22Rv1 (cell line): ENCODE results near the gene KLHDC8A.
"Not testable (repeated sequence)": the region's sequence is repeated elsewhere in the genome, so short reads cannot be mapped to it uniquely, and the experiment has no call there.

ENCODE experiments used
- H3K27ac ChIP-seq: fragments of 450-650 bp; 2 replicates; pipeline ENCODE4 v1.5.1; 2017
- CTCF ChIP-seq: fragments of 450-650 bp; IDR thresholded peaks from 2 replicates; pipeline ENCODE4 v1.5.1; 2017; ENCODE audit warnings: mild to moderate bottlenecking
- ZFX ChIP-seq: fragments of 450-650 bp; IDR thresholded peaks from 2 replicates; pipeline ENCODE4 v1.6.1; 2017; ENCODE audit warnings: antibody characterized with exemption, borderline replicate concordance

KLHDC8A gene

GRCh38 chr1:205368478-205368877 lies 11.8 kb upstream of the KLHDC8A start:
- H3K27ac ChIP-seq = no peak overlapping the region

GRCh38 chr1:205365945-205366463 lies 9.3 kb upstream of the KLHDC8A start:
- peak overlapping the region; percentile 27; the same call in 1 of the 2 replicates for H3K27ac ChIP-seq
- TF ChIP-seq CTCF = no peak
- no peak for TF ChIP-seq ZFX

More at GRCh38 chr1:205368478-205368877, 11.8 kb upstream of the KLHDC8A start:
- no peak for TF ChIP-seq ZFX
- TF ChIP-seq CTCF = no peak

DNA sequence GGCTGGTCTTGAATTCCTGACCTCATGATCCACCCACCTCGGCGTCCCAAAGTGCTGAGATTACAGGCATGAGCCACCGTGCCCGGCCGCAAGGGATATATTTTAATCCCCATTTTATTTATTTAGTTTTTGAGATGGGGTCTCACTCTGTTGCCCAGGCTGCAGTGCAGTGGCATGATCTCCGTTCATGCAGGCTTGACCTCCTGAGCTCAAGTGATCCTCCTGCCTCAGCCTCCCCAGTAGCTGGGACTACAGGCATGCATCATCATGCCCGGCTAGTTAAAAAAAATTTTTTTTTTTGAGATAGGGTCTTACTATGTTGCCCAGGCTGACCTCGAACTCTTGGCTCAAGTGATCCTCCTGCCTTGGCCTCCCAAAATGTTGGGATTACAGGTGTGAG lies 8.4 kb upstream of the KLHDC8A start:
- H3K27ac ChIP-seq = not testable (repeated sequence)

- H3K27ac ChIP-seq = no peak overlapping the region
- TF ChIP-seq CTCF (no peak), ZFX (no peak)
These were observed 4.2 kb upstream of the KLHDC8A start for GRCh38 chr1:205360891-205361290.

DNA sequence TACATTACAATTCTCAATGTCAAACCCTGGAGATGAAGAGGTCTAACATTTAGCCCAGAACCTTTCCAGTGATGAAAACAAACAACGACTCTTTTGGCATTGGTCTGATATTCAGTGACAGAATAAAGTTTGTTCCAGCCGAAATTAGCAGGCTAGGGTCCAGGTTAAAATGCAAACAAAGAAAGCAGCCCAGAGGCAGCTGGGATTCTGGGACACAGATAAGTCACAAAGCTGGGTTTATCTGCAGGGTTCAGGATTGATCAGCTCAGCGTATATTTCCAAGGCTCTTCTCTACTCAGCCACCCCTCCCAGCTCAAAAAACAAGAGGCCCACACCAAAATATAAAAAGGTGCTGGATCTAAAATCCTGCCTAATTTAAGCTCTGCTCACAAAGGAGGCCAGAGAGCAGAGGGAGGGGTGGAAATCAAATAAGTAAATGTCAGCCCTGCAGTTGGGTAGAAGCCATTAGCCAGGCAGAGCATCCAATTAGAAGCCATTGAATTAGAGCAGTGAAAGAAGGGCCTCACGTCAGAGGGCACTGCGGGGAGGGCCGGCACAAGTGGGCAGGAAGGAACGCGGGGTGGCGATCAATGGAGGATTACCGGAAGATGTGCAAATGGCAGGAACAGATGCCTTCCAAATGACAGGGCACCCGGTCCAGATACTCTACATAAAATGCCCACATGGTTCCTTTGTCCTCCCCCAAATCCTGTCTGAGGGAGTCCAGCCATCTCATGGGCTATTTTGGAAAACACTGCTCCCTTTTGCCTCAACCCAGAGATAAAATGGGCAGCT lies 3.2 kb upstream of the KLHDC8A start:
- H3K27ac ChIP-seq = no peak overlapping the region
- TF ChIP-seq CTCF (no peak), ZFX (no peak)

DNA sequence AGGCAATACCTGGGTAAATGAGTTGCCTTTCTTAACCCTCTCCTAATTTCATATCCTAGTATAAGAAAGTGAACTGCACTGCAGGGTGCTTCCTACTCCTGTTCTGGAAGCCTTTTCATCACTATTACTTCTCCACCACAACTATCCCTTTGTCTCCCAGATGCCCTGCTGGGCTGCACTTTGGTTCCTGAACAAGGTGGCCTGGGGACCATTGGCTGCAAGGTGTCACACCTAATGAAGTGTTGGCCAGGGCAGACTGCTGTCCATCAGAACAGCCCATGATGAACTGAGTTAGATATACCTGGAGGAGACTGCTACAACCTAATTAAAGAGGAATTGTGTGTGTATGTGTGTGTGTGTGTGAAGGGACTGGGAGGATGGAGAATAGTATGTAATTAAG lies 1.9 kb upstream of the KLHDC8A start:
- TF ChIP-seq CTCF = no peak
- no peak for TF ChIP-seq ZFX

GRCh38 chr1:205357567-205357966 lies 845 bp upstream of the KLHDC8A start:
- H3K27ac ChIP-seq = no peak overlapping the region

More for the DNA sequence above, 1.9 kb upstream of the KLHDC8A start:
- no peak overlapping the region for H3K27ac ChIP-seq

More at GRCh38 chr1:205357567-205357966, 845 bp upstream of the KLHDC8A start:
- no peak for TF ChIP-seq CTCF
- no peak for TF ChIP-seq ZFX
